HepG2 (cell line): Measurements from ENCODE around the gene NYNRIN. TPM values are rescaled to one million over a fixed set of nuclear protein-coding genes. Genes with fewer than 3 reads are reported as not detected.

Experiments
- ATAC-seq: fragments of 200-7000 bp; cut with Tn5 transposase; 3 replicates; pipeline ENCODE4 v1.9.1; 2020; ENCODE audit warnings: mild to moderate bottlenecking, moderate library complexity
- BruUV-seq: library from RNA; stranded (reverse); fragments of 400-500 nt; replicated peaks from 2 replicates; lab custom pipeline; 2021; lab: Mats Ljungman, UMichigan
- CTCF ChIA-PET: fragments of 300-600 bp; formaldehyde crosslinking; extraction: SDS; loops from one replicate; lab custom pipeline; 2021; ENCODE audit warnings: low total read pairs, inconsistent platforms, low intra/inter-chr PET ratio; lab: Yijun Ruan, JAX
- POLR2A ChIA-PET: fragments of 350-600 bp; sonication (Branson Sonifier 250); formaldehyde crosslinking; loops from one replicate; lab custom pipeline; 2020; ENCODE audit warnings: antibody characterized with exemption, inconsistent platforms; lab: Yijun Ruan, JAX
- DNase-seq: peaks from one replicate; pipeline ENCODE4 v3.0.0-alpha.2; 2015; ENCODE audit warnings: low spot score
- FAIRE-seq: peaks from 3 replicates; lab custom pipeline; 2011; peaks lifted over from hg19 to GRCh38; lab: Jason Lieb, UNC
- H2AFZ ChIP-seq: one replicate; pipeline ENCODE4 v1.6.1; 2011; ENCODE audit warnings: low read length, inconsistent platforms
- H3K27ac ChIP-seq: fragments of 300-600 bp; 3 replicates; pipeline ENCODE4 v1.8.0; 2011; ENCODE audit warnings: mixed run types, mild to moderate bottlenecking, mixed read lengths, low read length, inconsistent platforms; ENCODE audit not compliant: insufficient read depth; ENCODE audit errors: extremely low read length
- H3K27me3 ChIP-seq, 2 experiments: fragments of 200-600 bp in 1 of 2; 2 replicates in 1 of 2; 3 replicates in 1 of 2; pipeline versions ENCODE4 v1.6.0 to v1.8.0; 2011; ENCODE audit warnings: low read length in 2 of 2, mild to moderate bottlenecking in 2 of 2, moderate library complexity in 2 of 2, inconsistent platforms in 1 of 2; ENCODE audit not compliant: insufficient read depth in 2 of 2, control insufficient read depth in 1 of 2
- H3K36me3 ChIP-seq, 2 experiments: fragments of 200-600 bp in 1 of 2; replicated peaks in 1 of 2; 2 replicates in 1 of 2; 3 replicates in 1 of 2; pipeline versions ENCODE4 v1.5.1 to v1.8.0; 2011; ENCODE audit warnings: low read length in 2 of 2, inconsistent platforms in 1 of 2; ENCODE audit not compliant: insufficient read depth in 2 of 2, control insufficient read depth in 1 of 2
- H3K4me1 ChIP-seq: 2 replicates; pipeline ENCODE4 v1.5.1; 2012; ENCODE audit warnings: low read length, inconsistent platforms; ENCODE audit not compliant: insufficient read depth
- H3K4me2 ChIP-seq: 2 replicates; pipeline ENCODE4 v1.6.0; 2011; ENCODE audit warnings: low read depth, low read length, inconsistent platforms
- H3K4me3 ChIP-seq, 3 experiments: fragments of 200-600 bp in 1 of 3; sonication (generic), shearing (Covaris generic) in 1 of 3; replicated peaks in 1 of 3; 2 replicates each; pipeline ENCODE4 v1.5.1; 2011 to 2016; ENCODE audit warnings: low read length in 3 of 3, inconsistent platforms in 2 of 3, low read depth in 2 of 3, mild to moderate bottlenecking in 2 of 3, control low read depth in 1 of 3, mixed read lengths in 1 of 3; ENCODE audit not compliant: insufficient read depth in 1 of 3
- H3K79me2 ChIP-seq: one replicate; pipeline ENCODE4 v1.6.1; 2011; ENCODE audit warnings: low read length, inconsistent platforms; ENCODE audit not compliant: insufficient read depth
- H3K9ac ChIP-seq: 2 replicates; pipeline ENCODE4 v1.6.0; 2011; ENCODE audit warnings: mild to moderate bottlenecking, low read depth, low read length, inconsistent platforms; ENCODE audit not compliant: insufficient read depth
- H3K9me3 ChIP-seq: 2 replicates; pipeline ENCODE4 v1.5.1; 2012; ENCODE audit warnings: mild to moderate bottlenecking, low read length
- H4K20me1 ChIP-seq: 2 replicates; pipeline ENCODE4 v1.6.0; 2011; ENCODE audit warnings: inconsistent platforms, mild to moderate bottlenecking, low read length, moderate library complexity; ENCODE audit not compliant: insufficient read depth
- ARID5B ChIP-seq: IDR thresholded peaks from 2 replicates; pipeline ENCODE4 v1.4.0; 2020; ENCODE audit warnings: mild to moderate bottlenecking, missing genetic modification reagents
- CERS6 ChIP-seq: sonication (generic); formaldehyde crosslinking; IDR thresholded peaks from 2 replicates; pipeline ENCODE4 v1.5.0; 2020; ENCODE audit warnings: missing genetic modification reagents
- FOXC1 ChIP-seq: sonication (generic); formaldehyde crosslinking; IDR thresholded peaks from 2 replicates; pipeline ENCODE4 v1.8.0; 2022; ENCODE audit warnings: mild to moderate bottlenecking, missing genetic modification reagents, borderline replicate concordance
- GABPB1 ChIP-seq: IDR thresholded peaks from 2 replicates; pipeline ENCODE4 v1.6.1; 2016; ENCODE audit warnings: mild to moderate bottlenecking, missing genetic modification reagents, moderate library complexity, missing compliant biosample characterization
- MED8 ChIP-seq: sonication (generic); formaldehyde crosslinking; IDR thresholded peaks from 2 replicates; pipeline ENCODE4 v1.8.1; 2023; ENCODE audit warnings: mild to moderate bottlenecking, missing genetic modification reagents; ENCODE audit not compliant: insufficient replicate concordance
- PATZ1 ChIP-seq: sonication (generic); formaldehyde crosslinking; IDR thresholded peaks from 2 replicates; pipeline ENCODE4 v1.4.0; 2020; ENCODE audit warnings: missing genetic modification reagents
- RFXAP ChIP-seq: sonication (generic); formaldehyde crosslinking; IDR thresholded peaks from 2 replicates; pipeline ENCODE4 v1.4.0; 2020; ENCODE audit warnings: missing genetic modification reagents, borderline replicate concordance
- SP1 ChIP-seq, 2 experiments: fragments of 450-650 bp in 1 of 2; sonication (generic) in 1 of 2; formaldehyde crosslinking in 1 of 2; IDR thresholded peaks; 2 replicates each; pipeline versions ENCODE4 v1.4.0 to v1.6.1; 2016 to 2020; ENCODE audit warnings: missing genetic modification reagents in 1 of 2
- ZBTB1 ChIP-seq: sonication (generic); formaldehyde crosslinking; IDR thresholded peaks from 2 replicates; pipeline ENCODE4 v1.4.0; 2020; ENCODE audit warnings: missing genetic modification reagents, borderline replicate concordance
- ZNF280B ChIP-seq: sonication (generic); formaldehyde crosslinking; IDR thresholded peaks from 2 replicates; pipeline ENCODE4 v1.5.0; 2020; ENCODE audit warnings: missing genetic modification reagents, mild to moderate bottlenecking, borderline replicate concordance
- ZNF629 ChIP-seq: sonication (generic); formaldehyde crosslinking; conservative IDR thresholded peaks from 2 replicates; pipeline ENCODE4 v1.5.0; 2020; ENCODE audit warnings: missing genetic modification reagents
- ZNF768 ChIP-seq: sonication (generic); formaldehyde crosslinking; IDR thresholded peaks from 2 replicates; pipeline ENCODE4 v1.4.0; 2020; ENCODE audit warnings: missing genetic modification reagents
- WGBS: methylation state at CpG from one replicate; pipeline ENCODE4 v1.1.6; 2017; ENCODE audit warnings: low lambda C conversion rate; 5-methylcytosine and 5-hydroxymethylcytosine counted together
- in situ Hi-C: cut with HindIII; loops from 2 replicates; pipeline ENCODE4 v1.10.0; 2017; ENCODE audit warnings: low pct_unique_long_range_greater_than_20kb; ENCODE audit not compliant: extremely low pct_ligation_motif_present
- intact Hi-C: fragments of 100-400 bp; cut with micrococcal nuclease; formaldehyde crosslinking; loops from one replicate; pipeline ENCODE4 v1.10.0; 2022; ENCODE audit not compliant: unreplicated experiment
- polyA plus RNA-seq, 8 experiments: library from polyadenylated mRNA; depleted of rRNA in 3 of 8; stranded (reverse) in 7 of 8; unstranded in 1 of 8; fragments of >200 nt; fragmentation: Illumina TruSeq in 4 of 8; extraction: Trizol in 4 of 8; gene quantifications; 2 replicates each; pipeline versions ENCODE4 v1.2.1 to v1.2.3, GENCODE V29; 2011 to 2016; ENCODE audit warnings: low read depth in 4 of 8, missing spikeins in 1 of 8, mixed read lengths in 1 of 8; ENCODE audit not compliant: insufficient read depth in 1 of 8
- total RNA-seq, 5 experiments: library from RNA; depleted of rRNA; stranded (reverse); fragments of >200 nt; fragmentation: Illumina TruSeq; extraction: Trizol; gene quantifications; 2 replicates each; pipeline ENCODE4 v1.2.3, GENCODE V29; 2016; ENCODE audit warnings: low read depth in 1 of 5

NYNRIN gene
- total and polyA plus RNA-seq, 2 of the 13 experiments (the other 11 are each of a cell fraction or from before 2014, with no cell fraction given), result 0.63 to 1.1 TPM

- TF ChIP-seq CERS6 (CRISPR knock-in tag), result no peak
- no peak for TF ChIP-seq FOXC1
- TF ChIP-seq SP1 (IDR thresholded peaks at IDR 0.05), result no peak
- no peak for TF ChIP-seq SP1 (CRISPR knock-in tag; IDR thresholded peaks at IDR 0.05)
- TF ChIP-seq ZBTB1 (CRISPR knock-in tag), result no peak
- TF ChIP-seq, all 625 proteins: peak for 0
Measured at GRCh38 chr14:24369463-24369862, 29.3 kb upstream of the NYNRIN start (continued).

GRCh38 chr14:24369907-24370687 lies 28.7 kb upstream of the NYNRIN start:
- POLR2A ChIA-PET, result interaction anchor here (0.8 to 3.7 kb wide), 3 partner anchors 60 to 72 kb away, joined by 4 to 19 read pairs (median 8); partner anchors contain the start of genes CBLN3 and KHNYN
- BruUV-seq, result no TSS peak
- TF ChIP-seq PATZ1 (CRISPR knock-in tag) (no peak), ARID5B (no peak), GABPB1 (peak; percentile 9; the same call in 1 of the 2 replicates), MED8 (CRISPR knock-in tag) (no peak), ZNF768 (CRISPR knock-in tag) (no peak), RFXAP (CRISPR knock-in tag) (no peak), ZNF629 (no peak), ZNF280B (peak; percentile 17; the same call in 1 of the 2 replicates)

More at GRCh38 chr14:24369907-24370687, 28.7 kb upstream of the NYNRIN start:
- no peaks in the 10 kb centered on the region for H3K79me2 ChIP-seq
- no peak overlapping the region for H3K27ac ChIP-seq
- H3K27me3 ChIP-seq, result peaks cover 23 to 60% of the 10 kb centered on the region in 2 experiments
- CTCF ChIA-PET, result interaction anchor here (1.0 kb wide), 1 partner anchor 66 kb away, joined by 3 read pairs; no protein-coding TSS in a partner anchor
- no peak for FAIRE-seq
- H3K9me3 ChIP-seq, result no peaks in the 10 kb centered on the region
- H3K4me3 ChIP-seq, result no peak overlapping the region
- no peak overlapping the region for H2AFZ ChIP-seq
- no peak overlapping the region for H3K9ac ChIP-seq
- H4K20me1 ChIP-seq, result no peaks in the 10 kb centered on the region
- peaks cover 31% of the 10 kb centered on the region for H3K4me1 ChIP-seq
- H3K36me3 ChIP-seq, result no peaks in the 10 kb centered on the region
- in situ Hi-C loops, result loop anchor here (5.0 kb wide), 1 partner anchor 62 kb away; no protein-coding TSS in a partner anchor
- no peak overlapping the region for H3K4me2 ChIP-seq
- DNase-seq, result no peak
- no peak for ATAC-seq
- 42% methylated on average over 25 of the region's 32 CpGs for whole genome bisulfite sequencing
- intact Hi-C loops, result loop anchor here (2.0 to 5.0 kb wide), 2 partner anchors 37 to 192 kb away; no protein-coding TSS in a partner anchor
